ENCODE measurements around the gene PSD2.
A peak's percentile ranks its signal among the peaks of the same experiment; 100 is the strongest.

Gene PSD2

DNA sequence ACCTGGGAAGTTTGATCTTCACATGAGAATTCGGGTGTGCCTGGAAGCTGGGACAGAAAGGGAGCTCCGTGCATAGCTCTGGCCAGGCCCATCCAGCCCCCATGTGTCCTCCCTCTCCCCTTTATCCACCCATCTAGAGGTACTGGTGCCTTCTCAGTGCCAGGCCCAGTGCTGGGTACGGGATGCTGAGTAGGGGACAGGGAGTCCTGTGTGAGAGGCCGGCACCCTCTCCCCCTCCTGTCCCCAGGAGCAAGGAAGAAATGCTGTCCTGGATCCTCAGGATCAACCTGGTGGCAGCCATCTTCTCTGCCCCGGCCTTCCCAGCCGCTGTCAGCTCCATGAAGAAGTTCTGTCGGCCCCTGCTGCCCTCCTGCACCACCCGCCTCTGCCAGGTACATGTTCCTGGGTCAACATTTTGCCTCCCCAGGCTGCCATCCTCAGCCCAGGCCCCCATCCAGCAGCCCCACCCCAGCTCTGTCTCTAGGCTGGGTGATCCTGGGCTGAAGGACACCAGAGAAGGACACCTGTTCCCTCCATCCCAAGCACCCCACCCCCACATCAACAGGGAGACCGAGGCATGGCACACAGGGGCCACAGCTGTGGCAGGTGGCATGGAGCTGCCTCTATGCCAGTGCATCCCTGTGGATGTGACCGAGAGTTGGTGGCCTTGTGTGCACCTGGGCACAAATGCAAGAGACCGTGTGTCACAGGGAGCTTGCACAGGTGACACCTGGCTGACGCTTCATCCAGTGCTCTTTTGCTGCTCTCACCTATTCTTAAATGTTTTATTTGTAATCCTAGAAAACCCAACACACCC, 43.0 kb downstream of the PSD2 start:
- no peak for DNase-seq

DNA sequence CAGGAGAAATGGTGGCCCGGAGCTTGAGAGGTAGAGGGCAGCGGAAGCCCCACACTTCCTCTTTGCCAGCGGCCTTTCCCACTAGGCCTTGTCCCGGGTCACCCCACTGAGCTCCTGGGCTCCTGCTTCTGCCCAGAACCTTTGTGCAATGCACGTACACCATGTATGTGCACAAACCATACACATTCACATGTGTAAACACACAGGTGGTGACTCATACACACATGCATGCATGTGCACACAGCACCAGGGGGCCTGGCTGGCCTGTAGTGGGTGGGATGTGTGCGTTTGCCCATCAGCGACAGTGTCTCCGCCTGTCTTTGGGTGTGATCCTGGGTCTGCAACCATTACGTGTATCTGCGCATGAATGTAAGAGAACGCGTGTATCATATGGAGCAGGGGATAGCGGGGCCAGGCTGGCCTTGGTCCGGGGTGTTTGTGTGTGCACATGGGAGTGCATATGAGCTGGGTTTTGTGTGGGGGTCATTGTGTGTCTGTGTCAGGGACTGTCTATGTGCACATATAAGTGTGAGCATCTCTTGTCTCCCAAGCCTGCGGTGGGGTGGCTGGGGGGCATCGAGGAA, 43.7 kb downstream of the PSD2 start:
- DNase-seq, result no peak

DNA sequence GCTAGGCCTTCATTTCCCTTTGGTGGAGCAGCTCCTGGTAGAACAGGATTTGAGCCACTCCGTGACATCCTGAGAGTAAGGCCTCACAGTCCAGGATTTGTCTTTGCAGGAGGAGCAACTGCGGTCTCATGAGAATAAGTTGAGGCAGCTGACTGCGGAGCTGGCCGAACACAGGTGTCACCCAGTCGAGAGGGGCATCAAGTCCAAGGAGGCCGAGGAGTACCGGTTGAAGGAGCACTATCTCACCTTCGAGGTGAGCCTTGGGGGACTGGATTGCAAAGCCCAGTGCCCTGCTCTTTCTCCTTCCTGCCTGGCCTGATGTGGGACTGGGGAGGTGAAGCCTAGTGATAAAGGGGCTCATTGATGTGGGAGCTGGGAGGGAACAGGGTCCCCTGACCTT, 44.3 kb downstream of the PSD2 start:
- DNase-seq, result no peak

DNA sequence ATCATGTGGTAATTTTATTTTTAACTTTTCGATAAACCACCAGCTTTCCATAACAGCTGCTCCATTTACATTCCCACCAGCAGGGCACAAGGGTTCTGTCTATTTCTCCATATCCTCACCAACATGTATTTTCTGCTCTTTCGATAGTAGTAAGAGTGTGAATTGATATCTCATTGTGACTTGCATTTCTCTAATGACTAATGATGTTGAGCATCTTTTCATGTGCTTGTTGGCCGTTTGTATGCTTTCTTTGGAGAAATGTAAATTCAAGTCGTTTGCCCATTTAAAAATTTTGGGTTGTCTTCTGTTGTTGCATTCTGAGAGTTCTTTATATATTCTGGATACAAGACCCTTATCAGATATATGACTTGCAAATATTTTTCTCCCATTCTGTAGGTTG, 45.9 kb downstream of the PSD2 start:
- no peak for DNase-seq

DNA sequence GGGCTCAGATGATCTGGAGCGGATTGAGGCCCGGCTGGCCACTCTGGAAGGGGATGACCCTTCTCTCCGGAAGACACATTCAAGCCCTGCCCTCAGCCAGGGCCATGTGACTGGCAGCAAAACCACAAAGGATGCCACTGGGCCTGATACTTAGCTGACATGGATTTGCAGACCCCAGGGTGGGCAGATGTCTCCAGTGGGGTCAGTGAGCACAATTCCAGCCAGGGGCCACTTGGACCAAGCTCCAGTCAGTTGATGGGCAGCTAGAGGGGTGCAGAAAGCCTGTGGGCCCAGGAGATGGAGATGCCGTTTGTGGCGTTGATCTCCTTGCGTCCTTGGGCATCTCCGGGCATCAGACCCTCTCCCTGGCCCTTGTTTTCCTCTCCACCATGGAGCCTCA, 46.7 kb downstream of the PSD2 start:
- DNase-seq, result no peak

DNA sequence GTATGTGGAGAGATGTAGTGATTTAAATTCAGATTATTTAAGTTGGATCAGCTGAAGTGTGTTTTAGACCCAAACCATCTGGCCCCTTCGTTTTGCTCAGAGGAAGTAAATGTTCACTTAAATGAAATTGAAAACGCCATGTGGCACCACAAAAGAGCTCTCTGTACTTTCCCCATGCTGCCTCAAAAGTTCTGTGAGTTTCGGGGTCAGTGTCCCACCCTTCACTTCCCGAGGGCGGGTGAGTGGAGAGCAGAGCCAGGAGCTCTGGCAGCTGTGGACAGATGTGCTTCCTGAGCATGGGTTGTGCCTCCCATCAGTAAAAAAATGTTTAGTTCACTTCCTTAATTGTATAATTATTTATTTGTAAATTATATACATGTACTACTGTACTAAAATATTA, 48.4 kb downstream of the PSD2 start:
- DNase-seq, result no peak

DNA sequence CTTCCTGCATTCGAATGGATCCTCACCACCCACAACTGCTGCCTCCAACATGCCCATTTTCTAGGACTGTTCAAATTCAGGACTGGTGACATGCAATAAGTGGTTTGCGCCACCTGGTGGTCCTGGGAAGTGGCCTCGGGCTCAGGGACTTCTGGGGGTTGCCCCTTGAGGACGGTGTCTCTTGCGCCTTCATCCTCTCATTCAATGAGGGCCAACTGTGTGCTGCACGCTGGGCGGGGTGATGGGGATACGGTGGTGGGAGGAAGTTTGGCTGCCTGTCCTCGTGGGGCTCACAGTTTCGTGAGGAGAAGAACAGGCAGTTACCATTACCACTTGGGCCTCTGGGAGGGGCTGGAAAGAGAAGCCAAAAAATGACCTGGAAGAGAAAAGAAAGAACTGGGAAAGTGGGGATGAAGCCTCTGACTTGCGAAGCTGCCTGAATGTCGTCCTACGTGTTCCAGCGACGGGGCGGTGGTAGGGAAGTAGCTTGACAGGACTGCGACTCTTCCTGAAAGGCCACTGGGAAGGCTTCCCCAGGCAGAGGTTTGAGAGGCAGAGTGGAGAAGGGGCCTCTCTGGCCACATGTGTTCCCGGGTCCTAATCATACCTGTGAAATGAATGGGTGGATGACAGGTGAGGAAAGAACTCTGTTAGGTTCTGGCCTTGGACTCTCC, 49.0 kb downstream of the PSD2 start:
- DNase-seq, result peak; percentile 72

DNA sequence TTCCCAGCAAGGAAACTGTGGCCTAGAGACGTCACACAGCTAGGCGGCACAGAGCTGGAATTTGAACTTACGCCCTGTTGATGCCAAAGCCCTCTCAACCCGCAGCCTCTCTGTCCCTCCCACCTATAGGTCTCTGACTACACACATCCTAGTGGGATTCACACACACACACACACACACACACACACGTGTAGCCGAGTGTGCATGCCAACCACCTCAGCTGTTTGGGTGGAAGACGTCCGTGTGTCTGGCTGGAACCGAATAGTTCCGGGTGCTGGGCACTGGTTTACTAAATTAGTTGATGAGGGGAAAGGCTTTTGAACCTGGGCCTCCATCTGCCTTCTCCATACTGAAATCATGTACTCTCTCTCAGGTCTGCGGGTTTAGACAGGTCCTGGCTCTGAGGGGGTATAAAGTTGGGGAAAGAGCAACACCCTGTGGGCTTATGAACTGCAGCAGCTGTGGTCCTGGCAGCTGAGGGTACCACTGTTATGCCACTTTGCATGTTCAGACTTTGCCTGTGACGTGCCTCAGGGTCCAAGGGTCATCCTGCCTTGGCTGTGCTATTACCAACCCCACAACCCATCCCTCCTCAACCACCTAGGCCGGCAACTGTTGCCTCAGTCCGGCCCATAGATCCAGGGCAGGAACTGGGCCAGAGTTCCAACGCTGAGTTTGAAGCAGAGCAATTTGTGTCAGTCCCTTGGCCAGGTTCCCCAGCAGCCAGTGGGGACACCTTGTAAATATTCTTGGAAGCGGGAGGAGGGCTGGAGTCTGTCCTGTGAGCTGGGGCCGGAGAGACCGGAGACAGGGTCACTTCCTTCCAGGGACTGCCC, 50.5 kb downstream of the PSD2 start:
- DNase-seq, result no peak

DNA sequence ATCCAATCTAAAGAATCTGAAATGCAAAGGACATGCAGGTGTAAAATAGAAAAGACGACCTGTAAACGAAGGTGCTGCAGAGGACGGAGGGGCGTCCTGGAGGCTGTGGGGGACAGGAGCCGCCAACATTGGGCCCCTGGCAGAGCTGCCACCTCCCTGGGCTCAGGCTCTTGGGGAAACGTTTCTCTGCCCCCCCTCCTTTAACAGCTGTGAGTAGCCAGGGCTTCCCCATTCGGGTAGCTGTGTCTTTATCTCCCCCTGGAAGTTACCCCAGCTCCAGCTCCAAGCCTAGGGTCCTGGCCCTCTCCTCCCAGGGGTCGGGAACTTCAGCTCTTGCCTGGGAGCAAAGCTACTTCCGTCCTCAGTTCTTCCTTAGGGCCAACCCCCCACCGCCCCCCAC, 51.5 kb downstream of the PSD2 start:
- DNase-seq, result no peak

DNA sequence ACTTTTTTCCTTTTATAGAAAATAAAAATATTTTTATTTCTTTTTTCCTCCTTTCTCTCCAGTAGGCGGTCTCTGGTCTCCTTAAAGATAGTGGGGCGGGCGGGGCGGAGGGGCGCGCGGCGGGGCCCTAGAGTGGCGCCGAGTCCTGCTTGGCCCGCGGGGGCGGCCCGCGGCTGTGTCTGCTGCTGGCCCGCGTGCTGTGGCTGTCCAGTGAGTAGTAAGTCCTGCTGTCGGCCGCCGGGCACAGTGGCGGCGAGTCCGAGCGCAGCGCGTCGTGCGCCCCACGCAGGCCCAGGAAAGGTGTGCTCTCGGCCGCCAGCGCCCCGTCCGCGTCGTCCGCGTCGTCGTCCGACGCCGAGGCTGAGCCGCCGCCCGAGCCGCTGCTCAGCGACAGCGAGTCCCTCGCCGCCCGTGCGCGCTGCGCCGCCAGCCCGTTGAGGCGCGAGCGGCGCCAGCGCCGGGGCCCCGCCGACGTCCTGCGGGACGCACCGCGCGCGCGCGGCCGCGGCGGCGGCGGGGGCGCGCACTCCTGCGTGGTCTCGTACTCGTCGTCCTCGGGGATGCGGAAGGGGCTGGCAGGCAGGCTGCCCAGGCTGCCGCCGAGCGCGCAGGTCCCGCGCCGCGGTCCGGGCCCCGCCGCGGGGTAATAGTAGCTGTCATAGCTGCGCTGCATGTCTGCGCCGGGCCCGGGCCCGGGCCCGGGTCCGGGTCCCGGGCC, 52.3 kb downstream of the PSD2 start:
- no peak for DNase-seq

DNA sequence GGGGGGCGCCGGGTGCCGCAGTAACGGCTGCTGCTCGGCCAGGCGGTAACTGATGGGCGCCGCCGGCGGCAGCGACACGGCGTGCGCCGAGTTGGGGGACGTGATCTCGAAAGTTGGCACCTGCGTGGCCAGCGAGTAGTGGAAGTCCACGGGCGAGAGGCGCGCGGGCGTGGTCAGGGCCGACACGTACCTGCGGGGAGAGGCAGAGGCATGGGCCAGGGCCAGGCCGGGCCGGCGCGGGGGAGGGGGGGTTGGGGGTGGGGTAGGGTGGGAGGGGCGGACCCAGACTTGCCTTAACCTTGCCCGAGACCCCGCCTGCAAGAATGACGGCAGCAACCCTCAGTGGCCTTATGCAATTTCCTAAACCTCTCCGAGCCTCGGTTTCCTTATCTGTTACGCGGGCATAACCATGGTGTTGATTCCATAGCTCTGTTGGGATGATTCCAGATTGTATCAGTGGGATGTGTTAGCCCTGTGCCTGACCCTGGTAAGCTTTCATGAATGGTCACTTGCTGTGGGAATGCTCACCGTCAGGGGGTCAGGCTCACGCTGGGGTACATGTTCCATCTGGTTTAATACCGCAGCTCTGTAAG, 53.0 kb downstream of the PSD2 start:
- DNase-seq, result no peak

DNA sequence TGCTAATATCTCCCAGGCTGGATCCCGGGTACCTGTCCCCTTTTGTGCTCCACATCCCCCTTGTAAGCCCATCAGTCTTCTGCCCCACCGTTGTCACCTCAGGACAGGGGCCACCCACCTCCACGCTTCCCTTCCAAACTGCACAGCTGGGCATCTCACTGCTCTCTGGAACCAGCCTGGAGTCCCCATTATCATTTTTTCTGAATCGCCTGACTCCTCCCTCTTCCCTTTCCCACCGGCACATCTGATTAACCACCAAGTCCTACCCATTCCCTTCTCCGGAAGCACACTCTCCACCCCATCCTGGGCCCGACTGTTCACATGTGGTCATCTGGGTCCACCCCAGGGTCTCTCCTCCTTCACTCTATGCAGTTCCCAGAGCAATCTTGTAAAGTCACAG, 53.9 kb downstream of the PSD2 start:
- DNase-seq, result no peak

DNA sequence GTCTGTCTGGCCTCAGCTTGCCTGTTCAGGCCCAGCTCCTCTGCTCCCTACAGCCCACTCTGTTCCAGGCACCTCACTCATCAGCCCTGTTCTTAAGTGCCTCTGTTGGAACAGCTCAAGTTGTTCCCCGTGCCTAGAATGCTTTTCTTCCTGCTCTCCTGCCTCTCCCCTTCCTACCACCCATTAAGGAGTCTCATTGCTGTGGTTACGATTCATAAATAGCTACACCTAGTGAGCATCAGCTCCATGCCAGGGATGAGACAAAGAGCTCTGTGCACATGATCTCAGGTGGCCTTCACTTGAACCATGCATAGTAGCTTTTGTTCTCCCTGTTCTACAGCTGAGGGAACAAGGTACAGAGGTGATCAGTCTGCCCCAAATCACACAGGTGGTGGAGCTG, 54.3 kb downstream of the PSD2 start:
- DNase-seq, result no peak

DNA sequence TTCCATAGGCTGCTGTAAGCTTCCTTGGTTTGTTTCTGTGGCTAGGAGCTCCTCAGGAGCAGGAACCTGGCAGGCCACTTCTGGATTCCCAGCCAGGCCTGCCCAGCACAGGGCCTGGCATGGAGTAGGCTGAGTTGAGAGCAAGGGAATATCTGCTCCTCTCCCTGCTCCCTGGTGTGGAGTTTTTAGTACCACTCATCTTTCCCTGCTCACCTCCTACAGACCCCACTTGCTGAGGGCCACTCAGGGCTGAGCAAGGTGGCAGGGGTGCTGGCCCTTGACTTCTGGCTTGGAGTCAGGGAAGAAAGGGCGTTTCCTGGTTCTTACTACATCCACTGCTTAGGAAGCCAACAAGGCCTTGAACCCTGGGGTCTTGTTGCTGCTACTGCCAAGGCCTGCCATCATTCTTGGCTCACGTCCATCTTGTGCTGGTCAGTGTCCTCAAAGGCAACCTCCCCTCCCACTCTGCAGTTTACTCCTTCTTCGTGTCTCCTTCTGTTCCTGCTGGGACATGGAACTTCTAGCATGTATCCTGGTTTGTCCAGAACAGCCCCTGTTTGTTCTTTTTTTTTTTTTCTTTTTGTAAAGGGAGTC, 54.9 kb downstream of the PSD2 start:
- no peak for DNase-seq

DNA sequence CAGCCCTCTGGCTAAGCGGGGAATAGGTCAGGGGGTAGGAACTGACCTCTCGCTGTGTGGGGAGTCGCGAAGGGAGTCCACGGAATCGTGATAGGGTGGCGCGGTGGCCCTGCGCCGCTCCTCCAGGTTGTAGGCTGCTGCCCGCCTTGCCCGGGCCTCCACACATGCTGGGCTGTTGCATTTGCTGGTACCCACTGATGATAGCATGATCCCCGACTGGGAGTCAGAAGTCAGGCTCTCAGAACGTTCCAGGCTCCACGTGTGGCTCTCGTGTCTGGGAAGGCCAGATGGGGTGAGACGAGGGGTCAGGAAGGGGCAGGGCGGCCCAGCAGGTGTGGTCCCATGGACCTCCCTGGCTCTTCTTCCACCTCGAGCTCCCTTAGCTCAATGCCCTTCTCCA, 56.0 kb downstream of the PSD2 start:
- no peak for DNase-seq

DNA sequence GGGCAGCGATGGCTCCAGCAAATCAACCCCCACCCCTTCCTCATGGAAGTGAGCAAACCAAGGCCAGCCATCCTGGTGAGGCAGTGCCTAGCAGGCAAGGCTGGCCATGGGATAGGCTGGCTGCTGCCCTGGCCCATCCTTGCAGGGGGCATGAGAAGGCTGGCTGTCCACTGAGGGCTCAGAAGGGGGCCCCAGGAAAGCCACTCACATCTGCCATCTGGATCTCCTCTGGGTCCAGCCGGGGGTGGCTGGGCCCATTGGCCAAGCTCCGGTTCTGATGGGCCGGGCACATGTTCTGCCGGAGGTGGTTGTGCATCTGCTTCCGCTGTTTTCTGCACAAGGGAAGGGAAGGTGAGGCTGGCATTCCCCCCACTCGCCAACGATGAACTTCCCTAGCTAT, 57.1 kb downstream of the PSD2 start:
- no peak for DNase-seq

DNA sequence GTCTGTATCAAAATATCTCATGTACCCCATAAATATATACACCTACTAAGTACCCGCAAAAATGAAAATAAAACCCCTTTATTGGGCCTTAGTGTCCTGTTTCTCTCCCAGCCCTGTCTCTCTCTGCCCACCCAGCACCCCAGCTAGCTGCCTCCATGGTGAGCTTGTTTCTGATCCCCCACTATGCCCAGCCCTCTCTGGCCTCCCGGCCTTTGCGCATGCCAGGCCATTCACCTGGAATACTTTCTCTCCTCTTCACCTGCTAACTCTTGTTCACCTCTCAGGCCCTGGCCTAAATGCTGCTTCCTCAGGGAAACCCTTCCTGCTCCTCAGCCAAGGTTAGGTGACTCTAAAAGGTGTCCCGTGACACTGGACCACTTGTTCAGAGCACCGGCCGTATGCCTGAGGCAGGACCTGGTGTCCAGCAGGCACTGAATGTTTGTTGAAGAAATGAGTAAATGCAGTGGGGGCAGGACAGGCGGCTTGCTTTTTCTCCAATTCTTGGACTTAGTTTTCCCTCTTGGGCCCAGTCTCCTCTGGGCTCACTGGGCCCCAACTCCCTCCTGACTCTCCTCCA, 58.5 kb downstream of the PSD2 start:
- DNase-seq, result no peak

DNA sequence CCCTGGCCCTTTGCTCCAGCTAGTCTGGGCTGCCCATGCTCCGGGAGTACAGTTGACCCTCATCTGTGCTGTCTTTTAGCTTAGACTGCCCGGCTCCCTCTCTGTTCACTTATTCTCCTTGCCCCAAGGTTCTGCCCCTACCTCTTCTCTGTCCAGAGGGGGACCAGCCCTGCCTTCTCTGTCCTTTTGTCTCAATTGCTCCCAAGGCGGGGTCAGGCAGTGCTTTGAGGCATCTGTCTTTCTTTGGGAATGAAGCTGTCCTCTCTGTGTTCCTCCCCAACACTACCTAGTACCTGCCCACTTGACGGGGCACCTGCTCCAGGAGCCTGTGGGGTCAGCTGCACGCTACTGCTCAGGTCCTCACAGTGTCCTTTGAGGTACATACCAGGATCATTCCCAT, 59.3 kb downstream of the PSD2 start:
- DNase-seq, result no peak

DNA sequence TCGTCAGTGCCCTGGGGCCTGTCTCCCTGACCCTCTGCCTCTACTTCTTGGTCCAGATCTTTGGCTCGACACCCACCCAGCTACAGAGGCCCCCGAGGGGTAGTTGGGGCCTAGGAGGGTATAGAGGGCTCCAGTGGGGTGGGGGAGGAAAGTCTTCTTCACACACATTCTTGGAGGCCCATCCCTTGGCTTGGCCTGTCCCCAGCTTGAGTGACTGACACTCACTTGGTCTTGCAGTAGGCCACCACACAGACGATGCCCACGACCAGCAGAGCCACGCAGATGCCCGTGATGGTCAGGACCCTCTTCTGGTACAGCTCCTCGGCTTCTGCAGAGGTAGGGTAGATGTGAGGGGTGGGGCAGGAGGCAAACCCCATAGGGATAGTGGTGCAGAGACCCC, 59.8 kb downstream of the PSD2 start:
- DNase-seq, result no peak

DNA sequence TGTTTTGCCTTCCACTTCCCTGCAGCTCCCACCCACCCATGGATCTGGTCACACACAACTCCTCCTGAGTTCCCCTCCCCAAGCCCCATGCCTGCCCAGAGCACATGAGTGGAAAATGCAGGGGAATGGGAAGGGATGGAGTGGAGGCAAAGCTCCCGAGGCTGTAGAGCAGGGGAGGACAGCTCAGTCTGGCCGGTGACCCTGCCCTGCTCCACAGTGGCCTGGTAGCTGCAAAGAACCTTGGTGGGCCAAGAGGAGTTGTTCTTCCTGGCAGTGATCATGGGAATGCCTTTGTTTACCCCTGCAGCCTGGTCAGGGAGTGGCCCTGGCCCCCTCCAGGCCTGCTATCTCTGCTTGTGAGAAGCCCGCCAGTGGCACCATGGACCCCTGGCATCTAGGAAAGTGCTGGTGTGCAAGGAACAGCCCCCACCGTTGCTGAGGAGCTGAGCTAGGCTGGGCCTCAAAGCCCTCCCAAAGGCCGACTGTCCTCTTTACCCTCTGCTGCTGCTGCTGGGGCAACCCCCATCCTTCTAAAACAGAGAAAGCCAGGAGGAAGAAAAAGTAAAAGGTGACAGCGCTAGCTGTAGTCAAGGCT, 60.4 kb downstream of the PSD2 start:
- DNase-seq, result no peak

DNA sequence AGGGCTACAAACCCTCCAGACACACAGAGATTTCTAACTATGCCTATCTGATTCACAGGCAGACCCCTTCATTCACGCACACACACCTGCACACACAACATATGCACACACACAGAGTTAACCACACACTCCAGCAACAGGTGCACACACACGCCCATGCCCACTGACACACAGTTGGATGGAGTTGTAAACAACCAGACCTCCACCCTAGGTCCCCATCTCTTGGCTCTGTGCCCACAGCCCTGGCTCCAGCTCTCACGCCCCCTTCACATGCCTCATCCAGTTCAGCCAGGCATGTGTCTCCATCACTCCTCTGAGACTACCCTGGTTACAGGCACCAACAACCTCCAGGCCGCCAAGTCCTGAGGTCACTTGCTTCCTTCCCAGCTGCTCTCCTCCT, 61.1 kb downstream of the PSD2 start:
- no peak for DNase-seq
